Mucosa of rectum (tissue), 2 donors: ENCODE results near the gene TEP1.
A peak's percentile ranks its signal among the peaks of the same experiment; 100 is the strongest.

ENCODE experiments used
- H3K27ac ChIP-seq, 2 donors: one replicate each; pipeline ENCODE4 v1.7.0; 2013; ENCODE audit warnings: inconsistent platforms in 2 of 2, low read depth in 2 of 2, low read length in 2 of 2
- H3K27me3 ChIP-seq, 2 donors: one replicate each; pipeline ENCODE4 v1.7.0; 2013; ENCODE audit warnings: low read length in 2 of 2; ENCODE audit not compliant: control insufficient read depth in 2 of 2, insufficient read depth in 2 of 2
- H3K36me3 ChIP-seq, 2 donors: one replicate each; pipeline ENCODE4 v1.7.0; 2013; ENCODE audit warnings: low read length in 2 of 2; ENCODE audit not compliant: control insufficient read depth in 2 of 2, insufficient read depth in 2 of 2
- H3K4me1 ChIP-seq, 2 donors: one replicate each; pipeline ENCODE4 v1.7.0; 2013; ENCODE audit warnings: low read length in 2 of 2, mild to moderate bottlenecking in 1 of 2; ENCODE audit not compliant: control insufficient read depth in 2 of 2, insufficient read depth in 2 of 2
- H3K4me3 ChIP-seq, 2 donors: one replicate each; pipeline ENCODE4 v1.7.0; 2013; ENCODE audit warnings: low read length in 2 of 2
- H3K9ac ChIP-seq, 2 donors: one replicate each; pipeline ENCODE4 v1.7.0; 2013; ENCODE audit warnings: low read length in 2 of 2, low read depth in 1 of 2, mild to moderate bottlenecking in 1 of 2
- H3K9me3 ChIP-seq, 2 donors: one replicate each; pipeline ENCODE4 v1.7.0; 2013; ENCODE audit warnings: low read length in 2 of 2; ENCODE audit not compliant: control insufficient read depth in 2 of 2
- donor health status: healthy.
- donor health status: Normal muscosa, but diverticular disease.

The TEP1 gene

DNA sequence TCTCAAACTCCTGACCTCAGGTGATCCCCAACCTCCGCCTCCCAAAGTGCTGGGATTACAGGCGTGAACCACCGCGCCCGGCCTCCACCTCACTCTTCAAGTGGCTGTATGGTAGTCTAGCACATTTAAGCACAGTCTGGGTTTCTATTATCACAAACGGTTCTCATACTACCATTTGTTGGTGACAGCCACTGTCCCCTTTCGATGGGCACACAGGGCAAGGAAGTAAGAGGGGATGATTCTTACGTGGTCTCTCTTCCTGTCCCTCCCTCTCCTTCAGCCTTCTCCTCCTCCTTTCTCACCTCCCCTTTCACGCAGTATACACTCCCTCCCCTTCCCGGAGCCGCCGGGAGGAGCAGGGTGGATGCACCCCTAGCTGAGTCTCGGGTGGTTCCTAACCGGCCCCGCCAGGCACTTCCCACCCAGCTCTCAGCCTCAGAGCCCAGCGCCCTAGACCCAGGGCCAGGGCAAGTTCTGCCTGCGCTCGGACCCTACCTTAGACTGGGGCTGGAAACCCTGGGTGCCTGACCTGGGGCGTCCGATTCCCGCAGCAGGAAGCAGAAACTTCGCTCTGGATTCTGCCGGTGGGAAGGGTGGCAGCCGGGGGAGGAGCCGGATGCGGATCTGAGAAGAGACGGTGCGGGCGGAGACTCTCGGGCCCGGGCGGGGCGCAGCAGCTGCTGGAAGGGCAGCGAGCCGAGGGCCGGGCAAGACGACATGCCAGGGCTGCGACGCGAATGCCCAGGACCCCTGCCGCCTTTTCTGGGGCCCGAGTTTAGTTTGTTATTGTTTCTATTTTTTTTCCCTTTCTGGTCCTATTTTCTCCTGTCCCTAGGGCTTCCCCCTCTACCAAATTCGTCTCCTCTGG, at the start of gene TEP1:
Gene TEP1, minus strand, starts transcription at position 626 of the 868 bp plus-strand sequence. CDS start 5,062 bp downstream, outside the sequence.
- Histone ChIP-seq H3K4me1 (peaks cover 23 to 49% of the 10 kb centered on the region in 2 donors), H3K4me3 (peak within 1 kb of the TSS; percentile 90 to 98)

DNA sequence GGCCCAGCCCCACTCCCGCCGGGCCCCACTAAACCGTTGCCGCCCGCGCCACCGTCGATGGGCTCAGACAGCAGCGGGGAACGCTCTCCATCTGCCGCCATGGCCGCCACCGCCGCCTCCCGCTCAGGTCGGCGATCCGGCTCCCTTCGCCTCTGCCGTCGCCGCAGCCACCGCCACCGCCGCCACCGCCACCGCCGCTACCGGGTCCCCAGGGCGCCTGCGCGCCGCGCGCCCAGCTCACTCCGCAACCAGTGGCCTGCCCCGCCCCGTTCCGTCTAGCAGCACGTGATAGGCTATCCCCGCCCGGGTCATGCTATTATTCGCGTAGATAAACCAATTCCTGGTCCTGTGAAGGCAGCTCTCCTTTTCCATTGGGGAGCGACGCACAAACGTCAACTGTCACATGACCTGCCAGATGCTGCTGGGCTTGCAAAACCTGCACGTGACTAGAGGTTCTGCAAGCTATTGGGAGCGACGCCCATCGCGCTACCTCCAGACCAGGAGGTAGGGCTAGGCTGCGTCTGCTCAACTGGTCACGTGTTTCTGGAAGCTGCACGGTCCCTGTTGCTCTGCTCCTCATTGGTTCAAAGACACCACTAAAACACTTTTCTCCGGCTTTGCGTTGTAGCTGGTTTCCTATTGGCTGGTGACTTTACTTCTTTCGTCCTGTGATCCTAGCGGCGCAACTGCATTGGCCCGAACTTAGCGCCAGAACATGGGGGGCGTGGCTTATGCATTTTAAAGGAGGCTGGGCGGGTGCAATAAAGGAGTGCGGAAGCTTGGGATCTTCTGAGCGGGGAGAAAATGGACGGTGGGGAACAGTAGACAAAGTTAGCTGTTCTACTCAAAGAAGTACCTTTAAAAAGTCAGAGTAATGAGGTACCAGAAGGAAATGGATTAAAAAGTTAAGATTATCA, 48.2 kb upstream of the TEP1 start, which contains the start of gene PIP4P1:
Gene PIP4P1, minus strand, starts transcription at position 210 of the 917 bp plus-strand sequence. Its CDS starts 109 bp downstream, at position 101.
- H3K9me3 ChIP-seq = no peaks in the 10 kb centered on the region
- peaks cover 15 to 18% of the 10 kb centered on the region in 2 donors for H3K4me1 ChIP-seq
- H3K4me3 ChIP-seq = peak within 1 kb of the TSS; percentile 84 to 91
- peaks cover 26 to 34% of the 10 kb centered on the region in 2 donors for H3K36me3 ChIP-seq
- peak within 1 kb of the TSS; percentile 97 to 98 for H3K27ac ChIP-seq
- H3K27me3 ChIP-seq = no peaks in the 10 kb centered on the region
- peak within 1 kb of the TSS; percentile 76 to 94 for H3K9ac ChIP-seq

More for the DNA sequence above, at the start of gene TEP1:
- no peaks in the 10 kb centered on the region for H3K9me3 ChIP-seq
- peaks cover 3 to 5% of the 10 kb centered on the region in 2 donors for H3K36me3 ChIP-seq
- peak within 1 kb of the TSS; percentile 92 to 95 for H3K9ac ChIP-seq
- H3K27ac ChIP-seq = peak within 1 kb of the TSS; percentile 99 to 100
- H3K27me3 ChIP-seq = no peaks in the 10 kb centered on the region

DNA sequence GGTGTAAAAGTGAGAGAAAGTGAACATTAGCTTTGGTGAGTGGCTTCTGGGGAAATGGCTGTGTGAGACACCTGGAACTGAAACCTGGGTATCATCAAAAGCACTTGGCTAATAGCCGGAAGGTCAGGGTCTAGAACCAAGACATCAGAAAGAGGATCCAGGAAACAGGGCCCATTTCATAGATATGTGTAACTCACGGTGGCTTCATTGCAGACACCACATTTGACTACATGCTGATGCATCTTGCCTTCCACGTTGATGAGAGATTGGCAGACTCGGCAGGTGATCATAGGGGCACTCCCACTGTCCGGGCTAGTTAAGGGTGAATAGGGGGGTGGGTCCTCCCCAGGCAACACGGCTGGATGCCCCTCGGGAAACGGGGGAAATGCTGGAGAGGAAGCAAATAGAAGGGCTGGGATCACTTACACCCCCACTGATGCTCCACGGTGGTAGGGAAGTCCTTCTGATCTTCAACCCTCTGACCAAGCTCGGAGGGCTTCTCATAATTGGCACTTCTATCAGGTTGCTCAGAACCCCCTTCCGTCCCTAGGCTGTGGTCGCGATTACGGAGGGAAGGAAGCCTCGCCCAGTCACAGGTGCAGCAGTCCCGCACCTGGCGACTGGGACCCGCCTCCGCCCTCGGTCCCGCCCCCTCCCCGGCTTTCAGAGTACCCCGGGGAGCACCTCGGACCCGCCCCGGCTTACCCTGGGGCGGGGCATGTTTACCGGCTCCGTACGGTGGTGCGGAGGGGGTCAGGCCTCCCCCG, 47.3 kb upstream of the TEP1 start:
- Histone ChIP-seq H3K4me1 (peaks cover 22 to 26% of the 10 kb centered on the region in 2 donors), H3K4me3 (peak overlapping the region; percentile 84 to 91), H3K36me3 (peaks cover 26 to 34% of the 10 kb centered on the region in 2 donors), H3K9ac (peak overlapping the region; percentile 76 to 94), H3K27me3 (no peaks in the 10 kb centered on the region), H3K9me3 (no peaks in the 10 kb centered on the region), H3K27ac (peak overlapping the region; percentile 97 to 98)

DNA sequence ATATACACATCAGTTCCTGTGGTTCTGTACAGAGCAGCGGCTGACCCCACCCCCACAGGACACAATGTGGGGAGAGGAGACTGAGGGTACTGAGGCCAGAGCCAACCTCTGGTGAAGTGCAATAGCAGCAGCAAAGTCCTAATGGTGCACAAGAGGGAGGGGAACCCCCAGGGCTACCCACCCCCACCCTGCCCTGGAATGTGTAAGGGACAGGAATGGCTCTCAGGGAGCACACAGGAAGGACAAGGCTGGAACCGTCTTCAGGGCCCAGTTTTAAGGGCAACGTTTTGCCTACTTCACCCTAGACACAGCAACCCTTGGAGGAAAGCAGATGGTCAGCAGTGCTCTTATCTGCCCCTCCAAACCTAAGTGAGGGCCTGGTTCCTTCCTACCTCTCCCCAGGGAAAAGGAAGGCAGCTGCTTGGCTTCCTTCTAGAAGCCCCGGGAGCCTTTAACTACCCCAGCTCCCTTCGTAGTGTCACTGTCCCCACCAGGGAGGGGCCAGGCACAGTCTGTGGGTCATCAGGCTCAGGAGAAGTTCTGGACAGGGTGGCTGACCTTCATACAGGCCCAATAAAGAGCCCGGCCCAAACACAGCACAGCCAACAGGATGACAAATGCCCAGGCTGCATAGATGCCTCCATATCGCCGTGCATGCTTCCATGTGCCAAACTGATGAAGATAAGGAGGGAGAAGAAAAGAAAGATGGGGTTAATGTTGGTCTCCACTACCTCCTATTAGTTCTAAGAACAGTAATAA, 44.9 kb upstream of the TEP1 start:
- Histone ChIP-seq H3K4me1 (peaks cover 27 to 35% of the 10 kb centered on the region in 2 donors), H3K9ac (no peak overlapping the region), H3K27me3 (no peaks in the 10 kb centered on the region), H3K9me3 (no peaks in the 10 kb centered on the region), H3K36me3 (peaks cover 26 to 34% of the 10 kb centered on the region in 2 donors), H3K4me3 (no peak overlapping the region), H3K27ac (no peak overlapping the region)

DNA sequence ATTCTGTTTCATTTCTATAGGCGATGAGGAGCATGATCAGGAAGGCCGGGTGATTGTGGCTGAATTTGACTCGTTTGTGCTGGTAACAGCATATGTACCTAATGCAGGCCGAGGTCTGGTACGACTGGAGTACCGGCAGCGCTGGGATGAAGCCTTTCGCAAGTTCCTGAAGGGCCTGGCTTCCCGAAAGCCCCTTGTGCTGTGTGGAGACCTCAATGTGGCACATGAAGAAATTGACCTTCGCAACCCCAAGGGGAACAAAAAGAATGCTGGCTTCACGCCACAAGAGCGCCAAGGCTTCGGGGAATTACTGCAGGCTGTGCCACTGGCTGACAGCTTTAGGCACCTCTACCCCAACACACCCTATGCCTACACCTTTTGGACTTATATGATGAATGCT, 43.7 kb upstream of the TEP1 start:
- peaks cover 30 to 40% of the 10 kb centered on the region in 2 donors for H3K36me3 ChIP-seq
- no peak overlapping the region for H3K4me3 ChIP-seq
- no peaks in the 10 kb centered on the region for H3K27me3 ChIP-seq
- peaks cover 24 to 32% of the 10 kb centered on the region in 2 donors for H3K4me1 ChIP-seq
- H3K27ac ChIP-seq = no peak overlapping the region
- no peaks in the 10 kb centered on the region for H3K9me3 ChIP-seq
- no peak overlapping the region for H3K9ac ChIP-seq

DNA sequence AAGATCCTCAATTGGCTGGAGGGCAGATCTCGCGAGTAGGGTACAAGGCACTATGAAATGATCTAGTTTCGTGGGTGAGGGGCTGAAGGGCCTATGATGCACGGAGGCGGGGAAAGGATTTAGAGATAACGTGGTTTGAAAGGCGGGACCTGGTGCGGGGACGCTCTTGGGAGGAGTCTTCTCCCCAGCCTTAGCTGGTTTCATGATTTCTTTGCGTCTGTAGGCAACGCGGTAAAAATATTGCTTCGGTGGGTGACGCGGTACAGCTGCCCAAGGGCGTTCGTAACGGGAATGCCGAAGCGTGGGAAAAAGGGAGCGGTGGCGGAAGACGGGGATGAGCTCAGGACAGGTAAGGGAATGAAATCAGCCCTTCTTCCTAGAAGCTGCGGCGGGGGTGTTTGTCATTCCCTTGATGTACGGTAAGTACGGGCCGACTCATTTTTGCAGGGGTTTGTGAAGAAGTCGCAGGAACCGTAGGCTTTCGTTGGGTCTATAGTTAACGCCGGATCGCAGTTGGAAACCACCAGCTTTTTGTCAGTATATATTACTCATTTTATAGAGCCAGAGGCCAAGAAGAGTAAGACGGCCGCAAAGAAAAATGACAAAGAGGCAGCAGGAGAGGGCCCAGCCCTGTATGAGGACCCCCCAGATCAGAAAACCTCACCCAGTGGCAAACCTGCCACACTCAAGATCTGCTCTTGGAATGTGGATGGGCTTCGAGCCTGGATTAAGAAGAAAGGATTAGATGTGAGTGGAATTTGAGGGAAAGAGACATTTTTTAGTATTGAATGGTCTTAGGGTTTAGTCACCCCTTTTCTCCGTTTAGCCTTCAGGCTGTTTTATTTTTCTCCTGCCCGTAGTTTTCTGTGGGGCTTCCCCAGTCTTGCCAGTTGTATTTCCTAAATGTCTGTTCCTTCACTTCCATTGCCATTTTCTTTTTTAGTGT, 42.3 kb upstream of the TEP1 start:
- Histone ChIP-seq H3K4me1 (peaks cover 21 to 31% of the 10 kb centered on the region in 2 donors), H3K9me3 (no peaks in the 10 kb centered on the region), H3K4me3 (peak overlapping the region; percentile 87 to 99), H3K27ac (peak overlapping the region; percentile 97 to 99), H3K27me3 (no peaks in the 10 kb centered on the region), H3K9ac (peak overlapping the region; percentile 87 to 99), H3K36me3 (peaks cover 34 to 47% of the 10 kb centered on the region in 2 donors)

DNA sequence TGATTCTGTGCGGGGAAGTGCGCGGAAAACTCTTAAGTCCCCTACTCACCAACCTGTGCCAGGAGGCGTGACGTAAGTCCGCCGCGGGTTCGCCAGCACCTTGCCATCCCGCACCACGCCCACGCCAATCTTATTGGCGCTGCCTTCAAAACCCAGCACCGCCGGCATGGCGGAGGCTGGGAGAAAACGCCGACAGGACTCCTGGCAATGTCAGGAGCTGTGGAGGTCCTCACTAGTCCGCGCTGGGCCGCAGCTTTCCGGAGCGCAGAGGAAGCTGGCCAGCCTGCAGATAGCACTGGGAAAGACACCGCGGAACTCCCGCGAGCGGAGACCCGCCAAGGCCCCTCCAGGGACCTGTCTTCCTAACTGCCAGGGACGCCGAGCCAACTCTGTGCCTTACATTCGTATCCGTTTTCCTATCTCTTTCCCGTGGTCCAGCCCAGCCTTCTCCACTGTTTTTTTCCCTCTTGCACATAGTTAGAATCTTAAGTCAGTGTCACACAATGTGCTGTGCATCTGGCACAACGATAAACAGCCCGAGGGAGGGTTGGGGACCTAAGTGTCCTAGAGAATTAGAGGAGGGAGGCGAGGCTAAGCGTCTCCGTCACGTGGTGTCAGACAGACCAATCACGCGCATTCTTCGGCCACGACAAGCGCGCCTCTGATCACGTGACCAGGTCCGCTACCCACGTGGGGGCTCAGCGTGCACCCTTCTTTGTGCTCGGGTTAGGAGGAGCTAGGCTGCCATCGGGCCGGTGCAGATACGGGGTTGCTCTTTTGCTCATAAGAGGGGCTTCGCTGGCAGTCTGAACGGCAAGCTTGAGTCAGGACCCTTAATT, 41.4 kb upstream of the TEP1 start, which contains the start of the genes APEX1 and OSGEP:
Gene APEX1, plus strand, starts transcription at position 711 of the 839 bp plus-strand sequence. CDS start 420 bp downstream, outside the sequence.
Gene OSGEP, minus strand, starts transcription at position 297 of the 839 bp plus-strand sequence. Its CDS starts 129 bp downstream, at position 168.
- Histone ChIP-seq H3K9me3 (no peaks in the 10 kb centered on the region), H3K36me3 (peaks cover 39 to 49% of the 10 kb centered on the region in 2 donors), H3K27me3 (no peaks in the 10 kb centered on the region), H3K27ac (peak within 1 kb of the TSS; percentile 97 to 99), H3K9ac (peak within 1 kb of the TSS; percentile 87 to 99), H3K4me3 (peak within 1 kb of the TSS; percentile 87 to 99), H3K4me1 (peaks cover 13 to 22% of the 10 kb centered on the region in 2 donors)
